ENCODE results near the gene PKMYT1. TPM values are rescaled to one million over a fixed set of nuclear protein-coding genes. Genes with fewer than 3 reads are reported as not detected.
A peak's percentile ranks its signal among the peaks of the same experiment; 100 is the strongest.

PKMYT1 gene
- total RNA-seq, 2 donors from 2014 or later, result 5.9 TPM; not detected in 1

GRCh38 chr16:2968368-2968737 lies 11.9 kb downstream of the PKMYT1 start:
- no peak for TF ChIP-seq CTCF (IDR thresholded peaks at IDR 0.05)
- H3K4me3 ChIP-seq, result peak overlapping the region; percentile 83

GRCh38 chr16:2967721-2968161 lies 12.5 kb downstream of the PKMYT1 start:
- H3K27me3 ChIP-seq (replicated peaks; ENCODE audit: insufficient read depth), result peaks cover 28% of the 10 kb centered on the region
- H3K27ac ChIP-seq, result no peak overlapping the region
- no peak overlapping the region for H3K4me3 ChIP-seq
- ATAC-seq (ENCODE audit: insufficient number of reproducible peaks, low FRiP score, low read depth) (no peak), DNase-seq (ENCODE audit: low spot score) (no peak)
- H3K9me3 ChIP-seq, result no peaks in the 10 kb centered on the region
- H3K36me3 ChIP-seq, result no peaks in the 10 kb centered on the region
- TF ChIP-seq CTCF (IDR thresholded peaks at IDR 0.05), result no peak
- H3K4me1 ChIP-seq (ENCODE audit: control insufficient read depth in 1 of 2, low read depth in 2 of 2), result peaks cover 31 to 54% of the 10 kb centered on the region in 2 donors

More at GRCh38 chr16:2968368-2968737, 11.9 kb downstream of the PKMYT1 start:
- no peak for DNase-seq (ENCODE audit: low spot score)
- no peak for ATAC-seq (ENCODE audit: insufficient number of reproducible peaks, low FRiP score, low read depth)
- H3K4me1 ChIP-seq (ENCODE audit: control insufficient read depth in 1 of 2, low read depth in 2 of 2), result peaks cover 28 to 48% of the 10 kb centered on the region in 2 donors
- H3K27me3 ChIP-seq (replicated peaks; ENCODE audit: insufficient read depth), result peaks cover 22% of the 10 kb centered on the region
- H3K36me3 ChIP-seq, result no peaks in the 10 kb centered on the region
- H3K27ac ChIP-seq, result no peak overlapping the region
- H3K9me3 ChIP-seq, result no peaks in the 10 kb centered on the region

GRCh38 chr16:2967211-2967631 lies 13.0 kb downstream of the PKMYT1 start:
- H3K27me3 ChIP-seq (replicated peaks; ENCODE audit: insufficient read depth), result peaks cover 33% of the 10 kb centered on the region
- ATAC-seq (ENCODE audit: insufficient number of reproducible peaks, low FRiP score, low read depth) (no peak), DNase-seq (ENCODE audit: low spot score) (no peak)
- peaks cover 31 to 54% of the 10 kb centered on the region in 2 donors for H3K4me1 ChIP-seq (ENCODE audit: control insufficient read depth in 1 of 2, low read depth in 2 of 2)
- H3K4me3 ChIP-seq, result peak overlapping the region; percentile 43
- no peak overlapping the region for H3K27ac ChIP-seq
- TF ChIP-seq CTCF (IDR thresholded peaks at IDR 0.05), result no peak
- no peaks in the 10 kb centered on the region for H3K9me3 ChIP-seq
- no peaks in the 10 kb centered on the region for H3K36me3 ChIP-seq

GRCh38 chr16:2966808-2967191 lies 13.4 kb downstream of the PKMYT1 start:
- peaks cover 36% of the 10 kb centered on the region for H3K27me3 ChIP-seq (replicated peaks; ENCODE audit: insufficient read depth)
- H3K27ac ChIP-seq, result no peak overlapping the region
- H3K4me3 ChIP-seq, result peak overlapping the region; percentile 43
- H3K9me3 ChIP-seq, result no peaks in the 10 kb centered on the region
- no peak for ATAC-seq (ENCODE audit: insufficient number of reproducible peaks, low FRiP score, low read depth)
- no peak for TF ChIP-seq CTCF (IDR thresholded peaks at IDR 0.05)
- no peaks in the 10 kb centered on the region for H3K36me3 ChIP-seq
- no peak for DNase-seq (ENCODE audit: low spot score)
- peaks cover 31 to 54% of the 10 kb centered on the region in 2 donors for H3K4me1 ChIP-seq (ENCODE audit: control insufficient read depth in 1 of 2, low read depth in 2 of 2)

- no peaks in the 10 kb centered on the region for H3K9me3 ChIP-seq
- ATAC-seq (ENCODE audit: insufficient number of reproducible peaks, low FRiP score, low read depth) (no peak), DNase-seq (ENCODE audit: low spot score) (no peak)
- H3K36me3 ChIP-seq, result no peaks in the 10 kb centered on the region
- no peak overlapping the region for H3K27ac ChIP-seq
- peaks cover 31 to 54% of the 10 kb centered on the region in 2 donors for H3K4me1 ChIP-seq (ENCODE audit: control insufficient read depth in 1 of 2, low read depth in 2 of 2)
- H3K4me3 ChIP-seq, result no peak overlapping the region
- peaks cover 36% of the 10 kb centered on the region for H3K27me3 ChIP-seq (replicated peaks; ENCODE audit: insufficient read depth)
- no peak for TF ChIP-seq CTCF (IDR thresholded peaks at IDR 0.05)
Measured at GRCh38 chr16:2966043-2966807, 14.0 kb downstream of the PKMYT1 start.
